Neural progenitor cell (in vitro differentiated cells): ENCODE measurements around the gene MEGF6. TPM values are rescaled to one million over a fixed set of nuclear protein-coding genes. Genes with fewer than 3 reads are reported as not detected.

Experiments used
- DNase-seq: peaks from one replicate; pipeline ENCODE4 v3.0.0-alpha.2; 2016; ENCODE audit warnings: low spot score
- H2AFZ ChIP-seq: fragments of 200-600 bp; sonication (generic); replicated peaks from 2 replicates; pipeline ENCODE4 v1.6.1; 2016; ENCODE audit warnings: antibody characterized with exemption
- H3F3A ChIP-seq: fragments of 200-600 bp; sonication (generic); 2 replicates; pipeline ENCODE4 v1.6.1; 2016; ENCODE audit warnings: antibody characterized with exemption, low read depth
- H3K27ac ChIP-seq: fragments of 200-600 bp; sonication (generic); 2 replicates; pipeline ENCODE4 v1.5.1; 2016; ENCODE audit warnings: mild to moderate bottlenecking
- H3K27me3 ChIP-seq: fragments of 200-600 bp; sonication (generic); 2 replicates; pipeline ENCODE4 v1.6.1; 2016; ENCODE audit warnings: mild to moderate bottlenecking, moderate library complexity
- H3K36me3 ChIP-seq: fragments of 200-600 bp; sonication (generic); 2 replicates; pipeline ENCODE4 v1.5.1; 2016
- H3K4me1 ChIP-seq: fragments of 200-600 bp; sonication (generic); 2 replicates; pipeline ENCODE4 v1.6.1; 2016; ENCODE audit warnings: mixed run types
- H3K4me2 ChIP-seq: fragments of 200-600 bp; sonication (generic); 2 replicates; pipeline ENCODE4 v1.6.1; 2016
- H3K4me3 ChIP-seq: fragments of 200-600 bp; sonication (generic); 2 replicates; pipeline ENCODE4 v1.5.1; 2016
- H3K79me2 ChIP-seq: fragments of 200-600 bp; sonication (generic); 2 replicates; pipeline ENCODE4 v1.6.1; 2016; ENCODE audit warnings: low read depth
- H3K9ac ChIP-seq: fragments of 200-600 bp; sonication (generic); 2 replicates; pipeline ENCODE4 v1.6.1; 2016
- H3K9me3 ChIP-seq: fragments of 200-600 bp; sonication (generic); 2 replicates; pipeline ENCODE4 v1.5.1; 2016; ENCODE audit warnings: low read depth
- H4K20me1 ChIP-seq: fragments of 200-600 bp; sonication (generic); 2 replicates; pipeline ENCODE4 v1.6.1; 2016; ENCODE audit warnings: low read depth
- H3K27ac Mint-ChIP-seq: 3 replicates; pipeline ENCODE4 v1.8.0; 2021; ENCODE audit warnings: mixed read lengths
- H3K27me3 Mint-ChIP-seq: 2 replicates; pipeline ENCODE4 v1.8.0; 2022; ENCODE audit warnings: low read depth, mild to moderate bottlenecking, inconsistent platforms, moderate library complexity, mixed read lengths; ENCODE audit not compliant: insufficient read depth
- H3K36me3 Mint-ChIP-seq: 3 replicates; pipeline ENCODE4 v1.8.0; 2021; ENCODE audit warnings: mixed read lengths
- H3K4me1 Mint-ChIP-seq: 3 replicates; pipeline ENCODE4 v1.8.0; 2021; ENCODE audit warnings: mixed read lengths
- H3K4me3 Mint-ChIP-seq: 3 replicates; pipeline ENCODE4 v1.8.0; 2021; ENCODE audit warnings: mild to moderate bottlenecking, moderate library complexity, mixed read lengths
- H3K9me3 Mint-ChIP-seq: 3 replicates; pipeline ENCODE4 v1.8.0; 2020; ENCODE audit warnings: mixed read lengths
- CTCF ChIP-seq: fragments of 200-600 bp; sonication (generic); IDR thresholded peaks from 2 replicates; pipeline ENCODE4 v1.5.1; 2017; ENCODE audit warnings: antibody characterized with exemption, mild to moderate bottlenecking
- EZH2 ChIP-seq: fragments of 200-600 bp; sonication (generic); IDR thresholded peaks from 2 replicates; pipeline ENCODE4 v1.6.1; 2017; ENCODE audit warnings: antibody characterized with exemption, mild to moderate bottlenecking, moderate library complexity
- EZH2phosphoT487 ChIP-seq: fragments of 200-600 bp; sonication (generic); IDR thresholded peaks from 2 replicates; pipeline ENCODE4 v1.6.1; 2017; ENCODE audit warnings: antibody characterized with exemption
- total RNA-seq: library from RNA; depleted of rRNA; stranded (reverse); fragments of >200 nt; gene quantifications from 2 replicates; pipeline ENCODE4 v1.2.3, GENCODE V29; 2015; ENCODE audit warnings: low replicate concordance

Gene MEGF6
- total RNA-seq, 1 donor from 2014 or later, result 1.7 TPM

GRCh38 chr1:3649342-3650247, 38.3 kb upstream of the MEGF6 start, which contains the start of gene WRAP73:
WRAP73 (minus strand) TSS chr1:3650103; CDS start chr1:3649999, 104 bp downstream.
- peaks cover 39% of the 10 kb centered on the region for H4K20me1 ChIP-seq
- H3K27me3 Mint-ChIP-seq, result peaks cover 29% of the 10 kb centered on the region
- peaks cover 2% of the 10 kb centered on the region for H3K9me3 Mint-ChIP-seq
- peak within 1 kb of the TSS; percentile 72 for H3K4me3 ChIP-seq
- no peaks in the 10 kb centered on the region for H3K9me3 ChIP-seq
- H3K9ac ChIP-seq, result no peak within 1 kb of the TSS
- H3K36me3 ChIP-seq, result no peaks in the 10 kb centered on the region
- H2AFZ ChIP-seq, result peak within 1 kb of the TSS; percentile 35
- H3K4me1 Mint-ChIP-seq, result peaks cover 20% of the 10 kb centered on the region
- peak within 1 kb of the TSS; percentile 85 for H3K4me3 Mint-ChIP-seq
- peaks cover 49% of the 10 kb centered on the region for H3K27me3 ChIP-seq
- H3K36me3 Mint-ChIP-seq, result peaks cover 7% of the 10 kb centered on the region
- peaks cover 11% of the 10 kb centered on the region for H3K79me2 ChIP-seq
- peaks cover 20% of the 10 kb centered on the region for H3F3A ChIP-seq
- TF ChIP-seq CTCF, result peak; percentile 15
- no peak for TF ChIP-seq EZH2
- no peak within 1 kb of the TSS for H3K27ac ChIP-seq
- DNase-seq, result peak; percentile 96
- peak within 1 kb of the TSS; percentile 93 for H3K4me2 ChIP-seq
- peaks cover 11% of the 10 kb centered on the region for H3K4me1 ChIP-seq
- H3K27ac Mint-ChIP-seq, result no peak within 1 kb of the TSS

- no peaks in the 10 kb centered on the region for H3K9me3 ChIP-seq
- DNase-seq, result no peak
- TF ChIP-seq EZH2 (no peak), EZH2phosphoT487 (no peak), CTCF (no peak)
- peaks cover 29% of the 10 kb centered on the region for H4K20me1 ChIP-seq
- H2AFZ ChIP-seq, result no peak overlapping the region
- H3K27ac Mint-ChIP-seq, result no peak overlapping the region
- H3K79me2 ChIP-seq, result peaks cover 11% of the 10 kb centered on the region
- H3K4me2 ChIP-seq, result no peak overlapping the region
- H3K4me3 Mint-ChIP-seq, result no peak overlapping the region
- peaks cover 13% of the 10 kb centered on the region for H3K36me3 Mint-ChIP-seq
- no peak overlapping the region for H3K4me3 ChIP-seq
- peaks cover 4% of the 10 kb centered on the region for H3K4me1 ChIP-seq
- H3F3A ChIP-seq, result peaks cover 13% of the 10 kb centered on the region
- peaks cover 13% of the 10 kb centered on the region for H3K27me3 Mint-ChIP-seq
- H3K9ac ChIP-seq, result no peak overlapping the region
- H3K27me3 ChIP-seq, result peaks cover 19% of the 10 kb centered on the region
- no peak overlapping the region for H3K27ac ChIP-seq
- H3K36me3 ChIP-seq, result no peaks in the 10 kb centered on the region
- H3K4me1 Mint-ChIP-seq, result peaks cover 16% of the 10 kb centered on the region
- H3K9me3 Mint-ChIP-seq, result peaks cover 2% of the 10 kb centered on the region
Measured at GRCh38 chr1:3646596-3646995, 35.3 kb upstream of the MEGF6 start.

GRCh38 chr1:3645666-3646355, 34.5 kb upstream of the MEGF6 start:
- TF ChIP-seq EZH2phosphoT487 (no peak), CTCF (no peak), EZH2 (no peak)
- H3F3A ChIP-seq, result peaks cover 6% of the 10 kb centered on the region
- peaks cover 14% of the 10 kb centered on the region for H3K4me1 Mint-ChIP-seq
- peaks cover 11% of the 10 kb centered on the region for H3K27me3 ChIP-seq
- H3K36me3 Mint-ChIP-seq, result peaks cover 13% of the 10 kb centered on the region
- no peak overlapping the region for H3K4me2 ChIP-seq
- H3K36me3 ChIP-seq, result no peaks in the 10 kb centered on the region
- no peaks in the 10 kb centered on the region for H3K9me3 ChIP-seq
- H3K27me3 Mint-ChIP-seq, result peaks cover 8% of the 10 kb centered on the region
- no peak overlapping the region for H3K4me3 Mint-ChIP-seq
- H3K79me2 ChIP-seq, result peaks cover 11% of the 10 kb centered on the region
- H4K20me1 ChIP-seq, result peaks cover 23% of the 10 kb centered on the region
- H3K27ac Mint-ChIP-seq, result no peak overlapping the region
- peaks cover 4% of the 10 kb centered on the region for H3K4me1 ChIP-seq
- no peak overlapping the region for H3K27ac ChIP-seq
- no peak overlapping the region for H2AFZ ChIP-seq
- H3K9me3 Mint-ChIP-seq, result peaks cover 2% of the 10 kb centered on the region
- no peak for DNase-seq
- no peak overlapping the region for H3K9ac ChIP-seq
- no peak overlapping the region for H3K4me3 ChIP-seq
